GF-D8 (cell line): ENCODE measurements around the gene CAPN11.

Source experiments
- DNase-seq: peaks from one replicate; lab custom pipeline; 2025; lab: John Stamatoyannopoulos, UW

CAPN11 gene

GRCh38 chr6:44214307-44214706 is 55.7 kb downstream of the CAPN11 start:
- no peak for DNase-seq

- DNase-seq: no peak
These were observed 58.2 kb downstream of the CAPN11 start, which contains the start of gene MYMX for GRCh38 chr6:44216677-44217331. MYMX (plus strand) TSS chr6:44216926; CDS start chr6:44217472, 546 bp downstream.

GRCh38 chr6:44217332-44218143 is 58.9 kb downstream of the CAPN11 start:
- DNase-seq: no peak

GRCh38 chr6:44219053-44219814 is 60.6 kb downstream of the CAPN11 start:
- DNase-seq: peak; percentile 72

- no peak for DNase-seq
These were observed 61.5 kb downstream of the CAPN11 start for GRCh38 chr6:44219815-44220784.

- DNase-seq: no peak
These were observed 62.3 kb downstream of the CAPN11 start for GRCh38 chr6:44220913-44221290.

GRCh38 chr6:44221291-44221960 is 62.8 kb downstream of the CAPN11 start:
- DNase-seq: peak; percentile 79

GRCh38 chr6:44221961-44222335 is 63.3 kb downstream of the CAPN11 start:
- DNase-seq: no peak

GRCh38 chr6:44222486-44223318 is 64.1 kb downstream of the CAPN11 start:
- no peak for DNase-seq

- DNase-seq: peak; percentile 49
These were observed 64.9 kb downstream of the CAPN11 start, which contains the start of gene SLC29A1 for GRCh38 chr6:44223319-44224028. SLC29A1 (plus strand) TSS chr6:44223595; CDS start chr6:44227314, 3,719 bp downstream.

GRCh38 chr6:44224029-44224964 is 65.7 kb downstream of the CAPN11 start:
- DNase-seq: peak; percentile 24

GRCh38 chr6:44224965-44225305 is 66.3 kb downstream of the CAPN11 start:
- no peak for DNase-seq

GRCh38 chr6:44225579-44226325 is 67.1 kb downstream of the CAPN11 start:
- peak; percentile 74 for DNase-seq

- DNase-seq: peak; percentile 34
These were observed 67.9 kb downstream of the CAPN11 start for GRCh38 chr6:44226368-44227147.

GRCh38 chr6:44227148-44227793 is 68.7 kb downstream of the CAPN11 start:
- DNase-seq: no peak

- no peak for DNase-seq
These were observed 69.4 kb downstream of the CAPN11 start for GRCh38 chr6:44228031-44228430.
